SIG-M5 (cell line): Measurements from ENCODE around the gene TBX18.

Experiments used
- DNase-seq: peaks from one replicate; lab custom pipeline; 2025; lab: John Stamatoyannopoulos, UW

TBX18 gene

GRCh38 chr6:84772428-84773132 lies 8.2 kb upstream of the TBX18 start:
- DNase-seq: no peak

- no peak for DNase-seq
These were observed 7.5 kb upstream of the TBX18 start for GRCh38 chr6:84771756-84772356.

GRCh38 chr6:84771125-84771755 lies 6.8 kb upstream of the TBX18 start:
- DNase-seq: no peak

GRCh38 chr6:84770521-84770920 lies 6.1 kb upstream of the TBX18 start:
- no peak for DNase-seq

GRCh38 chr6:84769306-84769705 lies 4.9 kb upstream of the TBX18 start:
- DNase-seq: no peak

GRCh38 chr6:84768442-84769174 lies 4.2 kb upstream of the TBX18 start:
- DNase-seq: no peak

- DNase-seq: no peak
These were observed 3.3 kb upstream of the TBX18 start for GRCh38 chr6:84767526-84768201.

GRCh38 chr6:84766799-84767525 lies 2.6 kb upstream of the TBX18 start:
- no peak for DNase-seq

- no peak for DNase-seq
These were observed 1.9 kb upstream of the TBX18 start for GRCh38 chr6:84766118-84766798.

GRCh38 chr6:84763886-84764331 lies 489 bp downstream of the TBX18 start:
- no peak for DNase-seq

- DNase-seq: no peak
These were observed 1.2 kb downstream of the TBX18 start for GRCh38 chr6:84763003-84763885.

GRCh38 chr6:84762220-84763002 lies 2.0 kb downstream of the TBX18 start:
- no peak for DNase-seq

- DNase-seq: no peak
These were observed 5.9 kb downstream of the TBX18 start for GRCh38 chr6:84758486-84758885.

GRCh38 chr6:84756877-84757276 lies 7.5 kb downstream of the TBX18 start:
- DNase-seq: no peak

- no peak for DNase-seq
These were observed 7.9 kb downstream of the TBX18 start for GRCh38 chr6:84756466-84756865.

- DNase-seq: no peak
These were observed 11.2 kb downstream of the TBX18 start for GRCh38 chr6:84753173-84753572.

- no peak for DNase-seq
These were observed 12.1 kb downstream of the TBX18 start for GRCh38 chr6:84752118-84752850.

- no peak for DNase-seq
These were observed 15.2 kb downstream of the TBX18 start for GRCh38 chr6:84749181-84749580.
